Activated T-helper 17 cell treated with anti-CD3 and anti-CD28 coated beads, Interleukin-2, amount 50 U/mL, for 72 hours (primary cell): ENCODE measurements around the gene SEC63. TPM values are rescaled to one million over a fixed set of nuclear protein-coding genes. Genes with fewer than 3 reads are reported as not detected.

Source experiments
- ATAC-seq: fragments of 150-1000 bp; cut with Tn5 transposase; replicated peaks from 2 replicates; pipeline ENCODE4 v1.10.0; 2021; ENCODE audit warnings: mild to moderate bottlenecking, moderate library complexity
- H3K27ac Mint-ChIP-seq: one replicate; pipeline ENCODE4 v1.8.0; 2022; ENCODE audit warnings: mixed read lengths
- H3K27me3 Mint-ChIP-seq: one replicate; pipeline ENCODE4 v1.8.0; 2022; ENCODE audit warnings: mixed read lengths
- H3K36me3 Mint-ChIP-seq: one replicate; pipeline ENCODE4 v1.8.0; 2022; ENCODE audit warnings: low read depth, mild to moderate bottlenecking, mixed read lengths
- H3K4me1 Mint-ChIP-seq: one replicate; pipeline ENCODE4 v1.8.0; 2022; ENCODE audit warnings: mixed read lengths
- H3K4me3 Mint-ChIP-seq: one replicate; pipeline ENCODE4 v1.8.0; 2022; ENCODE audit warnings: mild to moderate bottlenecking, mixed read lengths
- H3K9me3 Mint-ChIP-seq: one replicate; pipeline ENCODE4 v1.8.0; 2022; ENCODE audit warnings: mixed read lengths
- total RNA-seq, 2 donors: library from RNA; stranded (reverse); gene quantifications; one replicate each; pipeline ENCODE4 v1.2.3, GENCODE V29; 2022

Gene SEC63
- total RNA-seq, 2 donors from 2014 or later = 72.6 to 88.0 TPM

DNA sequence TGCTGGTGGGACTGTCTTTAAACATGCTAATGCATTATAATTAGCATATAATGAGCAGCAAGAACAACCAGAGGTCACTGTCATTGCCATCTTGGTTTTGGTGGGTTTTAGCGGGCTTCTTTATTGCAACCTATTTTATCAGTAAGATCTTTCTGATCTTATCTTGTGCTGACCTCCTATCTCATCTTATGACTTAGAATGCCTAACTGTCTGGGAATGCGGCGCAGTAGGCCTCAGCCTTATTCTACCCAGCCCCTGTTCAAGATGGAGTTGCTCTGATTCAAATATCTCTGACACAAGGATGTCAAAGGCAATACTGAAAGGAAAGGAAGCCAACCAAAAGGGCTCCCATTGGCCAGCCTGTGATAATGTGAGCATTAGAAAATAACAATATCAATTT is 29.8 kb upstream of the SEC63 start:
- peaks cover 2% of the 10 kb centered on the region for H3K27me3 Mint-ChIP-seq
- no peaks in the 10 kb centered on the region for H3K4me1 Mint-ChIP-seq
- no peaks in the 10 kb centered on the region for H3K9me3 Mint-ChIP-seq
- no peak overlapping the region for H3K27ac Mint-ChIP-seq
- no peak overlapping the region for H3K4me3 Mint-ChIP-seq
- no peak for ATAC-seq
- no peaks in the 10 kb centered on the region for H3K36me3 Mint-ChIP-seq

DNA sequence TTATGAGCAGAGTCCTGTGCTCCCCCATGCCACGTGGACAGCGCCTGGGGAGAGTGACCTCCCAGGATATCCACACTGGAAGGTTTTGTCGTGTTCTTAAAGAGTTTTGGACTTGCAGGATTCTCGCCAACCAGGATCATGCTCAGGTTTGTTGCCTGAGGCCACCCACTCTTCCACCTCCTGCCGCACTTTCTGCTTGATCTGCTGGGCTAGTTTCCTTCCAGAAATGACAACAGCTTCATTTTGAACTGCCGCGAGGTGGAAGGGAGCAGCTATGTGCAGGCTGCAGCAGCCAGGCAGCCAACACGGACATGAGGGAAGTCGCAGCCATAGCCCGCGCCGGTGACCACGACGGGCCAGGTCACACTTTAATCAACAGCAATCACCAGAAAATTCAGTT is 27.7 kb upstream of the SEC63 start:
- ATAC-seq = no peak
- Mint-ChIP-seq H3K27me3 (peaks cover 13% of the 10 kb centered on the region), H3K4me1 (no peaks in the 10 kb centered on the region), H3K27ac (no peak overlapping the region), H3K36me3 (no peaks in the 10 kb centered on the region), H3K9me3 (no peaks in the 10 kb centered on the region), H3K4me3 (no peak overlapping the region)

- no peak overlapping the region for H3K27ac Mint-ChIP-seq
- no peaks in the 10 kb centered on the region for H3K4me1 Mint-ChIP-seq
- H3K4me3 Mint-ChIP-seq = no peak overlapping the region
- H3K9me3 Mint-ChIP-seq = no peaks in the 10 kb centered on the region
- peaks cover 13% of the 10 kb centered on the region for H3K27me3 Mint-ChIP-seq
- ATAC-seq = no peak
- no peaks in the 10 kb centered on the region for H3K36me3 Mint-ChIP-seq
These were observed 25.8 kb upstream of the SEC63 start for GRCh38 chr6:107983811-107984210.

DNA sequence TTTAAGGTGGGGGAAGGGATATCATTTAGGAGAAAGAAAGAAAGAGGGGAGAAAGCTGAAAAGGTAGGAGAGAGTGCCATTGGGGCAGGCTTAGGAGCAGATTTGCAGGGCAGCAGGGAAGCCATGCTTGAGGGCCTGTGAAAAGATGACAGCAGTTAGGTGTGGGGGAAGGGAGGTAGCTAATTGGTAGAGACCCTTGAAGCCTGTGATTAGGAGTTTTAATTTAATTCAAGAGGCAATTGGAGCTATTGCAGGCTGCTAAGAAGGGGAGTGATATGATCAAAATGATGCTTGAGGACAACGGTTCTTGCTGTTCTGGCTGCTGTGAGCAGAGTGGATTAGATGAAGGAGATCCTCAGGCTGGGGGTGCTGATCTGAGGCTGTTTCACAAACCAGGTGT is 24.5 kb upstream of the SEC63 start:
- Mint-ChIP-seq H3K4me3 (no peak overlapping the region), H3K36me3 (no peaks in the 10 kb centered on the region), H3K27ac (no peak overlapping the region), H3K9me3 (no peaks in the 10 kb centered on the region), H3K4me1 (no peaks in the 10 kb centered on the region), H3K27me3 (peaks cover 13% of the 10 kb centered on the region)
- ATAC-seq = no peak

- no peak overlapping the region for H3K4me3 Mint-ChIP-seq
- no peak overlapping the region for H3K27ac Mint-ChIP-seq
- H3K9me3 Mint-ChIP-seq = no peaks in the 10 kb centered on the region
- ATAC-seq = no peak
- H3K27me3 Mint-ChIP-seq = peaks cover 13% of the 10 kb centered on the region
- H3K4me1 Mint-ChIP-seq = no peaks in the 10 kb centered on the region
- no peaks in the 10 kb centered on the region for H3K36me3 Mint-ChIP-seq
These were observed 23.7 kb upstream of the SEC63 start for GRCh38 chr6:107981695-107982094.

DNA sequence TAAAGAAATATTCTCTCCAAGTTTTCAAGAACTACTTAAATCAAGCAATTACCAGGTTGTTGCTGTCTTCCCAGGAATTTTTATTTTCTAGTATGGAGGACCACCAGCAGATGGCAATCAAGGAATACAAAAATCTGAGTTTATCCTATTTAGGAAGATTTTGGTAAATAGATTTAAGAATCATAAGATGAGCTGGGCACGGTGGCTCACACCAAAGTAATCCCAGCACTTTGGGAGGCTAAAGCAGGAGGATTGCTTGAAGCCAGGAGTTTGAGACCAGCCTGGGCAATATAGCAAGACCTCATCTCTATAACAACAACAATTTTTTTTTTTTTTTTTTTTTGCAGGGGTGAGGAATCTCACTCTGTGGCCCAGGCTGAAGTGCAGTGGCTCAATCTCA is 19.3 kb upstream of the SEC63 start:
- H3K4me3 Mint-ChIP-seq = no peak overlapping the region
- H3K27ac Mint-ChIP-seq = no peak overlapping the region
- H3K9me3 Mint-ChIP-seq = no peaks in the 10 kb centered on the region
- H3K27me3 Mint-ChIP-seq = peaks cover 6% of the 10 kb centered on the region
- no peak for ATAC-seq
- no peaks in the 10 kb centered on the region for H3K36me3 Mint-ChIP-seq
- H3K4me1 Mint-ChIP-seq = no peaks in the 10 kb centered on the region

DNA sequence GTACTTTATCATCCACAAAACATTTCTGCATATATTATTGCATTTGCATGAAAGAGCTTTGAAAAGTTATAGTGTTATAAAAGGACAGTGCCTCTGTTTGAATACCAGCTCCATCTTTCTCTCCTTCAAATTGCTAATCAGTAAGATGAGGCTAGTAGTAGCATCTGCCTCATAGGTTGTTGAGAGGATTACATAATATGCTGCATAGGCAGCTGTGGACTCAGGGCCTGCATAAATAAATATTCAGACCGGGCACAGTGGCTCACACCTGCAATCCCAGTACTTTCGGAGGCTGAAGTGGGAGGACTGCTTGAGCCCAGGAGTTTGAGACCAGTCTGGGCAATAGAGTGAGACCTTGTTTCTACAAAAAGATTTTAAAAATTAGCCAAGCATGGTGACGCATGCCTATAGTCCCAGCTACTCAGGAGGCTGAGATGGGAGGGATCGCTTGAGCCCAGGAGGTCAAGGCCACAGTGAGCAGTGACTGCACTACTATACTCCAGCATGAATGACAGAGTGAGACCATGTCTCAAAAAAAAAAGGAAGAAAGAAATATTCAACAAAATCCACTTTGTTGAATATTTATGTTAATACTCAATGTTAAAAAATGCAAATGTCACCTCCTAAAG is 18.3 kb upstream of the SEC63 start:
- ATAC-seq = no peak
- H3K36me3 Mint-ChIP-seq = no peaks in the 10 kb centered on the region
- H3K27me3 Mint-ChIP-seq = peaks cover 3% of the 10 kb centered on the region
- H3K27ac Mint-ChIP-seq = no peak overlapping the region
- no peaks in the 10 kb centered on the region for H3K4me1 Mint-ChIP-seq
- no peaks in the 10 kb centered on the region for H3K9me3 Mint-ChIP-seq
- H3K4me3 Mint-ChIP-seq = no peak overlapping the region

DNA sequence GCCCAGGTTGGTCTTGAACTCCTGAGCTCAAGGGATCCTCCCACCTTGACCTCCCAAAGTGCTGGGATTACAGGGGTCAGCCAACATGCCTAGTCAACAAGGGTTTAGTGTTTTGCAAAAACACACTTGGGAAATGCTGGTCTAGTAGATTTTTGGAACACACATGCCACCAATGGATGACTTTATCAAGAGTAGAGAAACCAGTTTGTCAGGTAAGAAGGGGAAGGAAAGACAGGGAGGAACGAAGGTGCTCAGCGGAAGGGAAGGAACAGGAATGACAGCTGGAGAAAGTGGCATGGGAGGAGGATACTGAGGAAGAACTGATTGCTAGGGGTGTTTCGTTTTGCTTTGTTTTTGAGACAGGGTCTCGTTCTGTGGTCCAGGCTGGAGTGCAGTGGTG is 15.6 kb upstream of the SEC63 start:
- Mint-ChIP-seq H3K9me3 (no peaks in the 10 kb centered on the region), H3K36me3 (no peaks in the 10 kb centered on the region), H3K4me1 (no peaks in the 10 kb centered on the region), H3K4me3 (no peak overlapping the region), H3K27me3 (no peaks in the 10 kb centered on the region), H3K27ac (no peak overlapping the region)
- ATAC-seq = no peak

DNA sequence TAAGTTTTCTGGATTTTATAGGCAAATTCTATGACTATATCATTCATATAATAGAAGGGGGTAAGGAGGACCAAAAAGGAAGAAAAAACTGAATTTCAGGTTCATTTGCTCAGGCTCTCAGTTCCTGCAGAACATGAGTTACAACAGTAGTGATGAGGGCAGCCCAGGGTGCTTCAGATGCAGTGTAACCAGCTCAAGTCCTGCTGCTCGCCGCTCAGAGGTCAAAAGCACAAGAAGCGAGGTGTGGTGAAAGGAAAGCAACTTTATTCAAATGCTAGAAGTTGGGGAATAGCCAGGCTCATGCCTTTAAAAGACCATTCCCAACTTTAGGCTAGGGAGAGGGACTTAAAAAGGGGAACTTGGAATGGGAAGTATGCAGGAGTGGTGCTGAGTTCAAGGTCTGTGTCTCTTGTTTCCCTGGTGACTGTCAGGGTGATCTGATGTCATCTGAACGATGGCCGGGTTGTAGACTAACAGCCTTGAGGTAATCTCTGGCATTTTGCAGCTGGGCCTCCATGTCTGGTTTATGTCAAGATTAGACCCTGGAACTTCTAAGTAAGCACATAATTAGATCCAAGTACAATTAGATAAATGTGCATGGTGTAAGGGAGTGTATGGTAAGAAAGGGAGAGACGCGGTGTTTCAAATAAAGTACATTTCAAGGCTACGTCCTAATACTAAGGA is 14.5 kb upstream of the SEC63 start:
- Mint-ChIP-seq H3K27me3 (no peaks in the 10 kb centered on the region), H3K9me3 (no peaks in the 10 kb centered on the region), H3K36me3 (no peaks in the 10 kb centered on the region), H3K27ac (peak overlapping the region; percentile 56), H3K4me1 (no peaks in the 10 kb centered on the region), H3K4me3 (no peak overlapping the region)
- no peak for ATAC-seq

GRCh38 chr6:107971181-107971580 is 13.2 kb upstream of the SEC63 start:
- Mint-ChIP-seq H3K9me3 (no peaks in the 10 kb centered on the region), H3K27me3 (no peaks in the 10 kb centered on the region), H3K27ac (no peak overlapping the region), H3K36me3 (no peaks in the 10 kb centered on the region), H3K4me3 (no peak overlapping the region), H3K4me1 (no peaks in the 10 kb centered on the region)
- no peak for ATAC-seq

DNA sequence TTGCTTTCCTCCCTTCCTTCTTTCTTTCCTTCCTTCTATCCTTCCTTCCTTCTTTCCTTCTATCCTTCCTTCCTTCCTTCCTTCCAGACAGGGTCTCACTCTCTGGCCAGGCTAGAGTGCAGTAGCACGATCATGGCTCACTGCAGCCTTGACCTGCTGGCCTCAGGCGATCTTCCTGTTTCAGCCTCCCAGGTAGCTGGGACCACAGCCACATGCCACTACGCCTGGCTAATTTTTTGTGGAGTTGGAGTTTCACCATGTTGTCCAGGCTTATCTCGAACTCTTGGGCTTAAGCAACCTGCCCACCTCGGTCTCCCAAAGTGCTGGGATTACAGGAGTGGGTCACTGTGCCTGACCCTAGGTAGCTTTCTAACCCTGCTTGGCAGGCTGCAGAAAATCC is 12.2 kb upstream of the SEC63 start:
- no peaks in the 10 kb centered on the region for H3K9me3 Mint-ChIP-seq
- H3K27ac Mint-ChIP-seq = no peak overlapping the region
- H3K36me3 Mint-ChIP-seq = no peaks in the 10 kb centered on the region
- no peaks in the 10 kb centered on the region for H3K27me3 Mint-ChIP-seq
- ATAC-seq = no peak
- no peak overlapping the region for H3K4me3 Mint-ChIP-seq
- H3K4me1 Mint-ChIP-seq = no peaks in the 10 kb centered on the region

DNA sequence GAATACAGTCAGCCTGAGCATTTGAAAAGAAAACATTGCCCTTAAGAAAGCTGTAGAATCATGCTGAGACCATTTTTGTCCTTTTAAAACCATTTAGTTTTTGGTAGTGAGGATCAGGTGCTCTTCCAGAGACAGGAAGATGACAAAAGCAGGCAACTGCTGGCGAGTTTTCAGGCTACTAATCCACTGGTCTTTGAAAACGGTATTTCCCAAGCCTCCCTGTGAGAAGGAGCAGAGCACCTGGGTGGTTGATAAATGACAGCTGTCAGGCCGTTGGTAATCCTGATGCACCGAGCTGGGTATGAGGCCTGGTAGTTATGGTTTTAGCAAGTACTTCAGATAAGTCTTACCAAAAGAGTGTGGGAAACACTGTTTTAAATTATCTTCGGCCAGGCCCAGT is 10.1 kb upstream of the SEC63 start:
- Mint-ChIP-seq H3K27ac (no peak overlapping the region), H3K4me1 (no peaks in the 10 kb centered on the region), H3K9me3 (no peaks in the 10 kb centered on the region), H3K27me3 (no peaks in the 10 kb centered on the region), H3K36me3 (no peaks in the 10 kb centered on the region), H3K4me3 (no peak overlapping the region)
- no peak for ATAC-seq

DNA sequence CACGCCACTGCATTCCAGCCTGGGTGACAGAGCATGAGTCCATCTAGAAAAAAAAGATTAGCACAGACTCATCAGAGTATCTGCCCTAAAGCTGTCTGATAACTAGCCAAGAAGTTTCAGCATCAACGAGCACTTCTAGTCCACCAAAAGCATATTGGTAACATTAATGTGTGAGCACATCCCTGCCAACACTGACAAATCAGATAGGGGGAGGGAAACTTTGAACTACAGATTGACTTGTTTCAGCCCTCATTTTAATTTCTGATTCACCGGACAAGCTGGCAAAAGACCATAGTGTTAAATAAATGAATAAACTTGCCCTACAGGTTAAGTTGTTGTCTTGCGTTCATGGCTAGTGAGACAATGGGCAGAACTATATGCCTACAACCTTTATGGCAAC is 7.7 kb upstream of the SEC63 start:
- Mint-ChIP-seq H3K4me3 (no peak overlapping the region), H3K9me3 (no peaks in the 10 kb centered on the region), H3K27me3 (no peaks in the 10 kb centered on the region), H3K4me1 (no peaks in the 10 kb centered on the region), H3K36me3 (no peaks in the 10 kb centered on the region), H3K27ac (no peak overlapping the region)
- no peak for ATAC-seq

DNA sequence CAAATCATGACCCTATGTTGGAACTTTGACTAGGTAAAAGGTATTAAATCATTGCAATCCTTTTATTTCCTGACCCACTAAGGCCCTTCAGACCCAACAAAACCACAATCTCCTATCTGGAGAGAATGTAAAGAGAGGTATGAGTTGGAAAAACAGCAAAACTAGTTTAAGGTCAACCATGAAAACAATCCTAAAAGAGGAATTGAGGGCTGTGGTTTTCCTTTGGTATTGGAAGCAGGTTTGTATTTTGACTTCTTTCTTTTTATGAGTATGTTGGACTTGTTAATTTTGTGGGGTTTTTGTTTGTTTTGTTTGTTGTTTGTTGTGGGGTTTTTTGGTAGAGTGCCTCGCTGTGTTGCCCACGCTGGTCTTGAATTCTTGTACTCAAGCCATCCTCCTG is 4.7 kb upstream of the SEC63 start:
- Mint-ChIP-seq H3K27ac (no peak overlapping the region), H3K9me3 (no peaks in the 10 kb centered on the region), H3K27me3 (no peaks in the 10 kb centered on the region), H3K4me3 (no peak overlapping the region), H3K4me1 (no peaks in the 10 kb centered on the region), H3K36me3 (no peaks in the 10 kb centered on the region)
- no peak for ATAC-seq

- peak overlapping the region; percentile 98 for H3K4me3 Mint-ChIP-seq
These were observed 1.4 kb upstream of the SEC63 start for GRCh38 chr6:107959392-107959791.

More at GRCh38 chr6:107959392-107959791, 1.4 kb upstream of the SEC63 start:
- peaks cover 30% of the 10 kb centered on the region for H3K36me3 Mint-ChIP-seq
- no peaks in the 10 kb centered on the region for H3K9me3 Mint-ChIP-seq
- peaks cover 6% of the 10 kb centered on the region for H3K4me1 Mint-ChIP-seq
- H3K27ac Mint-ChIP-seq = no peak overlapping the region
- no peak for ATAC-seq
- H3K27me3 Mint-ChIP-seq = no peaks in the 10 kb centered on the region
